ENCODE measurements around the gene PAQR7. TPM values are rescaled to one million over a fixed set of nuclear protein-coding genes. Genes with fewer than 3 reads are reported as not detected.

Gene PAQR7
- total and polyA plus RNA-seq, 4 donors: 4.2 to 12.1 (median 6.6) TPM

DNA sequence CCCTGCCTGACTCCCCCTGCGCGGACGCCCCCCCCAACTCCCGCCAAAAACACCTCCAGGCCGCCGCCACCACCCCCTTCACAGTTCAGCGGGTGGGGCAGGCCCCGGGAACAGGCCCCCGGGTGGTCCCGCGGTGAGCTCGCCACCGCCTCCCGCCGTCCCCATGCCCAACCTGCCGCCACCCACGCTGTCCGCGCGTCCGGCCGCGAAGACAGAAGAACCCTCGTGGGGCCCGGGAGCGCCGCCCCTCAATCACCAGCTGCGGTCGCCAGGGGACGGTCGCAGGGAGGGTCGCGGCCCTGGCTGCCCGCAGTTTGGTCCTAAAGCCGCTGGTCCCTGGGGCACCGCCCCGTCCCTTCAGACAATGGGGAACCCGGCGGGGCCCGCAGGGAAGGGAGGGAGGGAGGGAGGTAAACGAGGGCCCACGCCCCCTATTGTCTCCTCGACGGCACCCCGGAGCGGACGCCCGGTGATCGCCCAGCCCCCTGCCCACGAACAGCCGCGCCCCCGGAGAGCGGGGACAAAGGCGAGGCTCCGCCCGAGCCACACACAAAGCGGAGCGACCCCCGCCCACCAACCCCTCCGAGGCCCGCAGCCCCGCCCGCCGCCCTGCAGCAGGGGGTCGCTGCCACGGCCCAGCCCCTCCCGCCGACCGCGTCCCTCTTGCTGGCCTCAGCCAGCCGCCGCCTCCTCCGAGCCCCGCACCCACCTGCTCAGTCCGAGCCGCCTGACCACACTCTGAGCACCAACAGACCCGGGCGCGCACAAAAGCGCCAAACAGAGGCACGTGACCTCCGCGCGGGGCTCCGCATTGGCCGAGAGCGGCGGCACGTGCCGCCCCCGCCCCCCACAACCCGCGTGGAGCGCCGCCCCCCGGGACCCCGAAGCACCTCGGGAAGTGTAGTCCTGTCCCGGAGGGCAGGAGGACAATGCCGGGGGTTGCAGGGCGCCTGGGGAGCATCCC lies 30.5 kb upstream of the PAQR7 start, which contains the start of gene STMN1:
Gene STMN1, minus strand, starts transcription at position 740 of the 964 bp plus-strand sequence. CDS start 1,743 bp downstream, outside the sequence.
- peaks cover 0 to 31% (median 5%) of the 10 kb centered on the region in 5 donors for H3K4me1 ChIP-seq (ENCODE audit: control insufficient read depth in 5 of 5, insufficient read depth in 5 of 5, low read length in 5 of 5)
- peaks cover 0 to 22% (median 9%) of the 10 kb centered on the region in 4 donors for H3K36me3 ChIP-seq (ENCODE audit: control insufficient read depth in 4 of 4, insufficient read depth in 4 of 4, low read length in 4 of 4)
- H3K4me3 ChIP-seq: peak within 1 kb of the TSS; percentile 70
- 1% methylated on average over 52 to 102 of the region's 102 CpGs for WGBS, 2 donors
- TF ChIP-seq CTCF (IDR thresholded peaks at IDR 0.05; ENCODE audit: control extremely low read depth, extremely low read depth): no peak
- no peaks in the 10 kb centered on the region for H3K9me3 ChIP-seq (ENCODE audit: control insufficient read depth in 4 of 4, insufficient read depth in 3 of 4, low read length in 3 of 4)
- ATAC-seq (ENCODE audit: insufficient read depth, low FRiP score) (peak; percentile 86), DNase-seq (peak; percentile 97 to 98 (median 97))
- H3K27ac ChIP-seq (ENCODE audit: low read depth in 1 of 2, low read length in 1 of 2): peak within 1 kb of the TSS; percentile 11 to 28
- no peaks in the 10 kb centered on the region for H3K27me3 ChIP-seq (ENCODE audit: control insufficient read depth in 3 of 3, insufficient read depth in 3 of 3, low read length in 2 of 3)
- H3K9ac ChIP-seq (ENCODE audit: insufficient read depth in 1 of 2, low read length in 2 of 2): peak within 1 kb of the TSS; percentile 51 to 72

DNA sequence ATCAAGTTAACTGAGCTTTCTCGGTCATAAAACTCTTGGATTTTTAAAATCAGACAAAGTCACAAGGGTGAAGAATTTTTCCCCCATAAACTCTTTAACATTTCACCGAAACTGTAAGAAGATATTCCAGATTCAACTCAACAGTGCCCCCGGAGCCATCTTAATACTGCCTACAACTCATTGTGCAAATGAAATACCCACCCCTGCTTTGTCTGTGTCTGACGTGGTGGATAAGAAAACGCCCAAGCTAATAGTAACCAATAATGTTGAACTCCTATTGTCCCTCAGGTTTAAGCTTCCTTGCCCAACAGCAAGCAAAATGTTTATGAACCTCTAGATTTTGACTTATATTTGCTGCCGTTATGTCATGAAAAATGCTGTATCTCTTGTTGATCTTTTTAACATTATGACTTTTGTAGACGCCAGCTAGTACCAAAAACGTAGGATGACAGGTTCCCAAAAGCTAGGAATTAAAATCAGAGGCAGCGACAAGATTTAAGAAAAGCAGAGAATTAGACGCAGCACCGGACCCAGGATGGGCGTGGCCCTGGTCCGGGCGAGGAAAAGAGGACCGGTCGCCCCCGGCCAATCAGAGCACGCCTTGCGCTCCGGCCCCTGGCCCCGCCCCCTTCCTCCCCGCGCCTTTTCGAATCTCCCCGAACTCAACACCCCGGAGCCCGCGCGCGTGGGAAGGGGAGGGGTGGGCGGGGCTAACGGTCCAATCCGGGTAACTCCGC lies 29.6 kb upstream of the PAQR7 start:
- peaks cover 0 to 31% (median 5%) of the 10 kb centered on the region in 5 donors for H3K4me1 ChIP-seq (ENCODE audit: control insufficient read depth in 5 of 5, insufficient read depth in 5 of 5, low read length in 5 of 5)
- H3K4me3 ChIP-seq: peak overlapping the region; percentile 70
- no peaks in the 10 kb centered on the region for H3K27me3 ChIP-seq (ENCODE audit: control insufficient read depth in 3 of 3, insufficient read depth in 3 of 3, low read length in 2 of 3)
- DNase-seq (peak; percentile 97 to 98 (median 98)), ATAC-seq (ENCODE audit: insufficient read depth, low FRiP score) (peak; percentile 94)
- no peak for TF ChIP-seq CTCF (IDR thresholded peaks at IDR 0.05; ENCODE audit: control extremely low read depth, extremely low read depth)
- no peaks in the 10 kb centered on the region for H3K9me3 ChIP-seq (ENCODE audit: control insufficient read depth in 4 of 4, insufficient read depth in 3 of 4, low read length in 3 of 4)
- 1% methylated on average over 24 to 34 of the region's 34 CpGs for WGBS, 2 donors
- peaks cover 0 to 25% (median 12%) of the 10 kb centered on the region in 4 donors for H3K36me3 ChIP-seq (ENCODE audit: control insufficient read depth in 4 of 4, insufficient read depth in 4 of 4, low read length in 4 of 4)
- no peak overlapping the region for H3K27ac ChIP-seq (ENCODE audit: low read depth in 1 of 2, low read length in 1 of 2)
- peak overlapping the region; percentile 51 to 72 for H3K9ac ChIP-seq (ENCODE audit: insufficient read depth in 1 of 2, low read length in 2 of 2)

GRCh38 chr1:25903986-25904385 lies 28.5 kb upstream of the PAQR7 start:
- no peak overlapping the region for H3K27ac ChIP-seq (ENCODE audit: low read depth in 1 of 2, low read length in 1 of 2)
- H3K36me3 ChIP-seq (ENCODE audit: control insufficient read depth in 4 of 4, insufficient read depth in 4 of 4, low read length in 4 of 4): peaks cover 0 to 28% (median 14%) of the 10 kb centered on the region in 4 donors
- no peak for TF ChIP-seq CTCF (IDR thresholded peaks at IDR 0.05; ENCODE audit: control extremely low read depth, extremely low read depth)
- no peaks in the 10 kb centered on the region for H3K27me3 ChIP-seq (ENCODE audit: control insufficient read depth in 3 of 3, insufficient read depth in 3 of 3, low read length in 2 of 3)
- ATAC-seq (ENCODE audit: insufficient read depth, low FRiP score) (no peak), DNase-seq (no peak)
- H3K9ac ChIP-seq (ENCODE audit: insufficient read depth in 1 of 2, low read length in 2 of 2): peak overlapping the region in 1 of 2 donors; percentile 72
- no peaks in the 10 kb centered on the region for H3K9me3 ChIP-seq (ENCODE audit: control insufficient read depth in 4 of 4, insufficient read depth in 3 of 4, low read length in 3 of 4)
- no peak overlapping the region for H3K4me3 ChIP-seq
- peaks cover 0 to 31% (median 5%) of the 10 kb centered on the region in 5 donors for H3K4me1 ChIP-seq (ENCODE audit: control insufficient read depth in 5 of 5, insufficient read depth in 5 of 5, low read length in 5 of 5)
- WGBS, 2 donors: 65 to 72% methylated on average over 3 of the region's 3 CpGs
